GM13976 (cell line): ENCODE measurements around the gene TBX4.

ENCODE experiments used
- DNase-seq: peaks from one replicate; pipeline ENCODE4 v3.0.0; 2012; ENCODE audit warnings: low spot score
- CTCF ChIP-seq: IDR thresholded peaks from 2 replicates; pipeline ENCODE4 v1.5.1; 2012; ENCODE audit warnings: borderline replicate concordance, mild to moderate bottlenecking; ENCODE audit not compliant: insufficient read depth; ENCODE audit errors: extremely low read depth, missing control alignments, control extremely low read depth
- in situ Hi-C: fragments of 300-500 bp; cut with MboI; formaldehyde crosslinking; loops from one replicate; pipeline ENCODE4 v1.12.0; 2022; ENCODE audit warnings: low sequenced_read_pairs, mixed read lengths, inconsistent platforms; ENCODE audit not compliant: unreplicated experiment

The TBX4 gene

GRCh38 chr17:61456061-61456681, 3.9 kb downstream of the TBX4 start:
- DNase-seq: no peak
- TF ChIP-seq CTCF: no peak
- in situ Hi-C loops: no loop called here

- TF ChIP-seq CTCF: no peak
- in situ Hi-C loops: no loop called here
- DNase-seq: no peak
These were observed 4.5 kb downstream of the TBX4 start for GRCh38 chr17:61456688-61457225.

- no peak for TF ChIP-seq CTCF
- no peak for DNase-seq
- in situ Hi-C loops: no loop called here
These were observed 5.2 kb downstream of the TBX4 start for GRCh38 chr17:61457226-61457983.

GRCh38 chr17:61458000-61458399, 5.8 kb downstream of the TBX4 start:
- TF ChIP-seq CTCF: no peak
- no peak for DNase-seq
- in situ Hi-C loops: no loop called here

- no peak for DNase-seq
- in situ Hi-C loops: no loop called here
- TF ChIP-seq CTCF: no peak
These were observed 6.4 kb downstream of the TBX4 start for GRCh38 chr17:61458421-61459141.

GRCh38 chr17:61459142-61459809, 7.1 kb downstream of the TBX4 start:
- in situ Hi-C loops: no loop called here
- no peak for TF ChIP-seq CTCF
- DNase-seq: no peak
